Activated naive CD4-positive, alpha-beta T cell treated with anti-CD3 and anti-CD28 coated beads, Interleukin-2, amount 50 U/mL, for 16 hours (primary cell): ENCODE results near the gene IL22RA1.

Experiments used
- DNase-seq: peaks from one replicate; pipeline ENCODE4 v3.0.0-alpha.2; 2020

The IL22RA1 gene

GRCh38 chr1:24142546-24143534 is at the start of gene IL22RA1:
Gene IL22RA1, minus strand, starts transcription at chr1:24143140. Its CDS starts 58 bp downstream, at chr1:24143082.
- DNase-seq: no peak

GRCh38 chr1:24191860-24192259 is 48.9 kb upstream of the IL22RA1 start:
- DNase-seq: peak; percentile 45

- no peak for DNase-seq
Observed at GRCh38 chr1:24190983-24191461, 48.1 kb upstream of the IL22RA1 start.

- DNase-seq: peak; percentile 23
Observed at GRCh38 chr1:24189528-24189927, 46.6 kb upstream of the IL22RA1 start.

GRCh38 chr1:24186993-24187790 is 44.3 kb upstream of the IL22RA1 start, which contains the start of gene IFNLR1:
Gene IFNLR1, minus strand, starts transcription at chr1:24187289. Its CDS starts 41 bp downstream, at chr1:24187248.
- DNase-seq: peak; percentile 78

- no peak for DNase-seq
Observed at GRCh38 chr1:24186711-24186992, 43.7 kb upstream of the IL22RA1 start.

- no peak for DNase-seq
Observed at GRCh38 chr1:24186031-24186710, 43.2 kb upstream of the IL22RA1 start.

GRCh38 chr1:24185076-24185475 is 42.1 kb upstream of the IL22RA1 start:
- no peak for DNase-seq

- no peak for DNase-seq
Observed at GRCh38 chr1:24182061-24182460, 39.1 kb upstream of the IL22RA1 start.

- DNase-seq: no peak
Observed at GRCh38 chr1:24181619-24182018, 38.7 kb upstream of the IL22RA1 start.

- no peak for DNase-seq
Observed at GRCh38 chr1:24180676-24181075, 37.7 kb upstream of the IL22RA1 start.

- DNase-seq: no peak
Observed at GRCh38 chr1:24179251-24179840, 36.4 kb upstream of the IL22RA1 start.

GRCh38 chr1:24178407-24178806 is 35.5 kb upstream of the IL22RA1 start:
- DNase-seq: no peak

GRCh38 chr1:24177161-24177560 is 34.2 kb upstream of the IL22RA1 start:
- no peak for DNase-seq

GRCh38 chr1:24175033-24175755 is 32.3 kb upstream of the IL22RA1 start:
- DNase-seq: no peak

GRCh38 chr1:24173638-24174575 is 31.0 kb upstream of the IL22RA1 start:
- DNase-seq: no peak

- DNase-seq: no peak
Observed at GRCh38 chr1:24172598-24172997, 29.7 kb upstream of the IL22RA1 start.

- DNase-seq: no peak
Observed at GRCh38 chr1:24169286-24169685, 26.3 kb upstream of the IL22RA1 start.

GRCh38 chr1:24168245-24168644 is 25.3 kb upstream of the IL22RA1 start:
- DNase-seq: no peak

GRCh38 chr1:24167008-24167407 is 24.1 kb upstream of the IL22RA1 start:
- no peak for DNase-seq

GRCh38 chr1:24165500-24165899 is 22.6 kb upstream of the IL22RA1 start:
- no peak for DNase-seq
